Stimulated activated CD4-positive, alpha-beta T cell treated with anti-CD3 and anti-CD28 coated beads, Interleukin-1b, Interleukin-23, amount 100 ng/mL, for 4 hours (primary cell): Measurements from ENCODE around the gene PHACTR3.
"Not testable (repeated sequence)": the region's sequence is repeated elsewhere in the genome, so short reads cannot be mapped to it uniquely, and the experiment has no call there.

ENCODE experiments used
- DNase-seq, 2 donors: peaks; one replicate each; pipeline ENCODE4 v3.0.0-alpha.2; 2020; ENCODE audit warnings: low read depth in 2 of 2

The PHACTR3 gene

GRCh38 chr20:59603781-59604541 lies at the start of gene PHACTR3:
Gene PHACTR3 (plus strand): TSS chr20:59604540. CDS start chr20:59605015, 475 bp downstream.
- DNase-seq = no peak

DNA sequence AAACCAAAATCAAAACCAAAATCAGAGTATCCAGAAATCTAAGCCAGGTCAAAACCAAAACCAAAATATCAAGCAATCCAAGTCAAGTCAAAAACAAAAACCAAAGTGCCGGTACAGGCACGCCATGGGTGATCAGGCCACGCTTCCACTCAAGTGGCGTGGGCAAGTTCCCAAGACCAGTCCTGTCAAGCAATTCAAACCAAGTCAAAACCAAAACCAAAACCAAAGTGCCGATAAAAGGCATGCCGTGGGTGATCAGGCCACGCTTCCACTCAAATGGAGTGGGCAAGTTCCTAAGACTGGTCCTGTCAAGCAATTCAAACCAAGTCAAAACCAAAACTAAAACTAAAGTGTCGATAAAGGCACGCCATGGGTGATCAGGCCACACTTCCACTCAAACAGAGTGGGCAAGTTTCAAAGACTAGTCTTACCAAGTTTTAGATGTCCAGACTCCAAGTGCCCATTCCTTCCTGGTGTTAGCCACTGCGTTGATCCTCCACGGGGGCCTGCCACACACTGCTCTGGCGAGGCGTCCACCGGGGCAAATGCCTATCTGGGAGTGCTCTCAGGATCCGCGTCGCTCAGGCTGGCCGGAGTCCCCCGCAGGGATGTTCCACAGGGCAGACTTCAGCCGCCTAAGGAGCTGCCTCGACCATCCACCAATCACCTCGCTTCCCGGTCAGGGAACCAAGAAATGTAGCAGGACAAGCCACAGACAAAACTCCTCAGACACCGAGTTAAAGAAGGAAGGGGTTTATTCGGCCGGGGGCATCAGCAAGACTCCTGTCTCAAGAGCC lies 46.4 kb upstream of the PHACTR3 start:
- DNase-seq = not testable (repeated sequence)

GRCh38 chr20:59559024-59559817 lies 45.1 kb upstream of the PHACTR3 start:
- DNase-seq = no peak

- DNase-seq = no peak
These were observed 44.5 kb upstream of the PHACTR3 start for GRCh38 chr20:59559863-59560262.

GRCh38 chr20:59560588-59561227 lies 43.6 kb upstream of the PHACTR3 start:
- DNase-seq = no peak

DNA sequence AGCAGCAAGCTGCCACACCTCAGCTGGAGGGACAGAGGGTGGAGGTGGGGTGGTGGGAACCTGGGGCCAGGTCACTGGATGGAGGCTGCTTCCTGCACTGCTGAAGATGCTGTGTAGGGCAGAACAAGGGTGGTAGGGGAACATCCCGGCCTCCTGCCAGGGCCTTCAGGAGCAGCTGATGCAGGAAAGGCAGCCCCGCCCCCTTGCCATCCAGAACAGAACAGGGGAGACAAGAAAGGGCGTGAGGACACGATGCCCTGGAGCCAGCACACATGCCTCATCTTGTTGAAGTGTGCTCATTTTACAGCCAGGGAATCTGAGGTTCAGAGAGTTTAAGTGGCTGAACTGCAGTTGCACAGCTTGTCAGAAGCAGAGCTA lies 43.1 kb upstream of the PHACTR3 start:
- DNase-seq = no peak

DNA sequence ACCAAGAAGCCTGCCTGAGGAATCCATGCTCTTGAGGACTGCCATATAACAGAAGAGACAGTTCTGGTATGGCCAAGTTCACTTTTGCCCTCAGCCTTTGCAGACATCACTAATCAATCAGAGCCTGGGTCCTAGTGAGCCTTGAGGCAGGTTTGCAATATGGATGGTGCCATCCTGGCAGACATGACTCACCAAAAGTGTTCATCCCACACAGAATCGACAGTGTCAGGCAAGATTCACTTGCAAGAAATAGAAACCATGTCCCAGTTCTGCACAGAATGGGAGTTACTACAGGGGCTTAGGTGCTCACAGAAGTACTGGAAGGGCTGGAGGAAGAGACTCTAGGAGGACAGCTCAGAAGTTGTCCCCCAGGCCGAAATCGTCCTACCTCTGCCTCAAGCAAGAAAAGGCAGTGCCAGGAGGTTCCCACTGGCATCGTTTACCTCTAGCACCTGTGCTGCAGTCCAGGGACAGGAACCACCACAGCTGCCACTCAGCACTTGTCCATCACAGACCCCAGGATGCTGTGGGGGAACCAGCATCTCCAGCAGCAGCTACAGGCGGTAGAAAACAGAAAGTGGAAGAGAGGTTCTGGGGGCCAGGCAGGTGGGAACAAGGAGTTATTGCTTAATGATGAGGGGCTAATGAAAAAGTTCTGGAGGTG lies 42.6 kb upstream of the PHACTR3 start:
- DNase-seq = no peak

DNA sequence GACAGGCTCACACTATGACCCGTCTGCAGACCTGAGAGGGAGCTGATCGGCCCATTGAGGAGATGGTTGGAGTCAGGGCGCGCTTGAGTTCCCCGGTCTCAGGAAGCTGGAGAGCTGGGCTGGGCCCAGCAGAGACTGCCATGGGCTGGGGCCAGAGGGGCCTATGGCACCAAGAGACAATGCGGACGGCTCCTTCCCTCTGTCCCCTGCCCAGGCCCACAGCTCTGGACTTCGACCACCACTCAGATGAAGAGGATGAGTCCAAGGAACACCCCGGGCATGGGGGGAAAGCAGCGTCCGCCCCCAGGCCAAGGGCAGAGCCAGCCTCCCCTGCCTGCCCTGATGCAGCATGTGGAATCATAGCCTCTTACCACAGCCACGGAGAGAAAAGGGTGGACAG lies 40.2 kb upstream of the PHACTR3 start:
- DNase-seq = no peak

DNA sequence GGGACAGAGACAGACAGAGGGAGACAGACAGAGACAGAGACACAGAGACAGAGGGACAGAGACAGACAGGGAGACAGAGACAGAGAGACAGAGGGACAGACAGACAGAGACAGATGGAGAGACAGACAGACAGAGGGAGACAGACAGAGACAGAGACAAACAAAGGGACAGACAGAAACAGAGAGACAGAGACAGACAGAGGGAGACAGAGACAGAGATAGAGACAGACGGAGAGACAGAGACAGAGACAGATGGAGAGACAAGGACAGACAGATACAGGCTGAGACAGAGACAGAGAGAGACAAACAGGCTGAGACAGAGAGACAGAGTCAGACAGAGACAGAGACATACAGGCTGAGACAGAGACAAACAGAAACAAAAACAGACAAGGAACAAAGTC lies 39.4 kb upstream of the PHACTR3 start:
- no peak for DNase-seq

DNA sequence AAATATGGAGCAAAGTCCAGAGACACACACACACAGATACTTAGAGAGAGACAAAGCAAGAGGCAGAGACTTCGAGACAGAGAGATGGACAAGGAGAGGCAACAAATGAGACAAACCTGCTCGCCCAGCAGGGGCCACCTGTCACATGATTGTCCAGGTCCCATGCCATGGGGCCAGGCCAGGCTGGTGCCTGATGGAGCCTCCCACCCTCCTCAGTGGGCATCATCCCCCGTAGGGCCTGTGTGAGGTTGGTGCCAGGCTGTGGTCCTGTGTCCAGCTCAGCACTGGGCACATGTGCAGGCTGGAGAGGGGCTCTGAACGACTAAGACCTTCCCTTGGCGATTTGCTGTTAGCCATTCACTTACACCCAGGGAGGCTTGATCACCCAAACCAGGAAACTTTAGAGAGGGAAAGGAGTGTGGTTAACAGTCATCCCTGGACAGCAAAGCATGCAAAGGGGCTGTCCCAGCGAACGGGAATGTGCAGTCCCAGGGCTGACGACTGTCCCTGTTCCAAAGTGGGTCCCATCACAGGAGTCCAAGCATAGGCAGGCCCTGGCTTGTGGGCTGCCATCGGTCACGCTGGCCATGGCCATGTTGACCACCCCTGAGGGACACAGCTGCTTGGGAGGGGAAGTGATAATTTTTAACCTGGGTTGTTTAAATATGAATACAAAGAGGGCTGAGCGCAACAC lies 38.4 kb upstream of the PHACTR3 start:
- DNase-seq = no peak

DNA sequence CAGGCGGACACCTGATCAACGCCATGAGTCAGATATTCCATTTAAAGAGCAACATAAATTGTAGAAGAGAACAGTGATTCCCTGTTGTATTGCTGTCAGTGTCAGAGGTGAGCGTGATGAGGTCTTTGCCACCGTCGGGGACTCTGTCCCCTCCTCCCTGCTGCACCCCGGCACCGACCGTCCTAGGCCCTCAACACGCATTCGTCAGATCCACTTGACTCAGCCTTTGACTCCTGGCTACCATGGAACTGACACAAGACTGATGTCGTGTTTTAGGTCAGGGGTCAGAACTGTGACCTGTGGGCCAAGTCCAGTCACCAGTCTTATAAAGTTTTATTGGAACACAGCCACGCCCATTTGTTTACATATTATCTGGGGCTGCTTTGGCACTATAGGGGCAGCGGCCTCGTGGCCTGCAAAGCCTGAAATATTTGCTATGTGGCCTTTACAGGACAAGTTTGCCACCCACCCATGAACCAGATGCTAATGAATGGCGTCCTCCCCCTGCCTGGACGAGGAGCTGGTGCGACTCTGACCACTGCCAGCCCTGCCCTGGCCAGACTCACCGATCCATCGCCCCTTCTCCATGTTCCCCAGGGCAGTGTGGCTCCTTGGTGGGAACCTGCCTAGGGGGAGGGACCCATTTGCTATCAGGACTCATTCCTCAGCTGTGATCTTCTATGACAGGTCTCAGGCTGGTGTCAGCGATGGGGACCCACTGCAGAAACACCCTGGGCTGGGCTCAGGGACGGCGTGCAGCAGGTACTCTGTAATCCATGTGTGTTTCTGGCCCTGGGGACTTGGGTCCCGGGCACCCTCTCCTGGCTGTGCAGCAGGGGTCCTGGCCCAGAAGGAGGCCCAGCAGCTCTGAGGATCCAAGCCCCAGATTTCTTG lies 37.5 kb upstream of the PHACTR3 start:
- no peak for DNase-seq

- DNase-seq = no peak
These were observed 36.5 kb upstream of the PHACTR3 start for GRCh38 chr20:59567585-59568508.

DNA sequence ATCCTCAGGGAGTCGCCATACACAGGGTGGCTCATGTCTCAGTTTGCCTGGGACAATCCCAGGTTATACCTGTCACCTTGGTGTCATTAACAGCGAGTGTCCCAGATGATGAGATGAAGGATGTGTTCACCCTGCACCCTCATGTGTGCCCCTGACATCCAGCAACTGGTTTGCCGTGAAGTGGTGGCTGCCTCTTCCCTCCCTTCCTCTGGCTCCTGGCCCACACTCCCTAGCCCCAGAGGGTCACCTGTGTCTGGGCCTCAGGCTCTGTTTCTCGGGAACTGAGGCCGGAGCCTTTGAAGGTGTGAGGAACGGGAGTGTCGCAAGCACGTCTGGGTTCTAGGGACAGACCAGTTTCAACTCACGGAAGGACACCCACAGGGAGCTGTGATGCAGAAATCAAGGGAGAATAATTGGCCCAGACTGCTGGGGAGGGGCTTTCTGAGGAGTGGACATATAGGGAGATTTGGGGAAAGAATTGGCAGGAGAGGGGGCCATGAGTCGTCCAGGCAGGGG lies 35.8 kb upstream of the PHACTR3 start:
- no peak for DNase-seq

- no peak for DNase-seq
These were observed 35.0 kb upstream of the PHACTR3 start for GRCh38 chr20:59569305-59569704.

DNA sequence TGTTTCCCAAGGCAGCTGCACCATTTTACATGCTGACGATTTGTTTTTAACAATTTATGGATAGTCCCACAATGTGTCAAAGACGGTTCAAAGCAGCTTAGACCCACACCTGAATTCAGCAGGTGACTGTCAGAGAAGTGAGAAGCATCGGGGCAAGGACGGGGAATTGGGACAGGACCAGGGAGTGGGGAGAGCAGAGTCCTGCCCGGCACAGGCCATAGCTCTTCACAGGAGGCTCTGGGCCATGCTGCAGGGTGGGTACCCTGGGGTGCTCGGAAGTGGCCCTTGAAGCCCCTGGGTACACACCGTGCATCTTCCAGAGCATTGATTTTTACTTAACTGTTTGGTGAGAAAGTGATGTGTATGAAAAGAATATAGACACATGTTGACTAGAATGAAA lies 33.2 kb upstream of the PHACTR3 start:
- no peak for DNase-seq

- peak; percentile 36 to 50 for DNase-seq
These were observed 32.6 kb upstream of the PHACTR3 start for GRCh38 chr20:59571551-59572314.

GRCh38 chr20:59572515-59572914 lies 31.8 kb upstream of the PHACTR3 start:
- no peak for DNase-seq

GRCh38 chr20:59573837-59574236 lies 30.5 kb upstream of the PHACTR3 start:
- DNase-seq = no peak
